Measurements from ENCODE around the gene THRB.

Gene THRB

GRCh38 chr3:24162929-24163328 lies 331.7 kb downstream of the THRB start:
- DNase-seq = no peak

- no peak for DNase-seq
Observed at GRCh38 chr3:24161841-24162240, 332.8 kb downstream of the THRB start.

- DNase-seq = no peak
Observed at GRCh38 chr3:24160424-24161095, 334.1 kb downstream of the THRB start.

- DNase-seq = no peak
Observed at GRCh38 chr3:24158761-24159454, 335.7 kb downstream of the THRB start.

- DNase-seq = no peak
Observed at GRCh38 chr3:24157106-24157505, 337.5 kb downstream of the THRB start.

GRCh38 chr3:24156466-24156865 lies 338.2 kb downstream of the THRB start:
- no peak for DNase-seq

GRCh38 chr3:24155276-24155675 lies 339.4 kb downstream of the THRB start:
- DNase-seq = no peak

GRCh38 chr3:24154781-24155180 lies 339.9 kb downstream of the THRB start:
- no peak for DNase-seq

GRCh38 chr3:24154013-24154695 lies 340.5 kb downstream of the THRB start:
- DNase-seq = no peak

- DNase-seq = no peak
Observed at GRCh38 chr3:24151594-24151993, 343.1 kb downstream of the THRB start.

GRCh38 chr3:24149032-24149431 lies 345.6 kb downstream of the THRB start:
- no peak for DNase-seq

- no peak for DNase-seq
Observed at GRCh38 chr3:24145981-24146822, 348.4 kb downstream of the THRB start.

- DNase-seq = no peak
Observed at GRCh38 chr3:24145481-24145880, 349.2 kb downstream of the THRB start.

- DNase-seq = no peak
Observed at GRCh38 chr3:24142127-24142526, 352.5 kb downstream of the THRB start.

- no peak for DNase-seq
Observed at GRCh38 chr3:24141548-24141947, 353.1 kb downstream of the THRB start.

GRCh38 chr3:24139463-24140412 lies 354.9 kb downstream of the THRB start:
- no peak for DNase-seq

- DNase-seq = no peak
Observed at GRCh38 chr3:24138876-24139256, 355.8 kb downstream of the THRB start.

GRCh38 chr3:24137958-24138875 lies 356.4 kb downstream of the THRB start:
- DNase-seq = no peak

GRCh38 chr3:24137334-24137733 lies 357.3 kb downstream of the THRB start:
- no peak for DNase-seq

GRCh38 chr3:24136624-24137310 lies 357.9 kb downstream of the THRB start:
- no peak for DNase-seq
